Erythroblast (primary cell): ENCODE results near the gene KCNF1.

Source experiments
- DNase-seq, 2 experiments: peaks; one replicate each; lab custom pipeline; 2025; lab: John Stamatoyannopoulos, UW
- GATA1 ChIP-seq: IDR thresholded peaks from 2 replicates; pipeline ENCODE4 v1.6.1; 2011; ENCODE audit warnings: low read depth, mild to moderate bottlenecking, control low read depth, low read length, moderate library complexity
- POLR2A ChIP-seq: IDR thresholded peaks from 2 replicates; pipeline ENCODE4 v1.6.1; 2011; ENCODE audit warnings: mild to moderate bottlenecking, low read length

Gene KCNF1

DNA sequence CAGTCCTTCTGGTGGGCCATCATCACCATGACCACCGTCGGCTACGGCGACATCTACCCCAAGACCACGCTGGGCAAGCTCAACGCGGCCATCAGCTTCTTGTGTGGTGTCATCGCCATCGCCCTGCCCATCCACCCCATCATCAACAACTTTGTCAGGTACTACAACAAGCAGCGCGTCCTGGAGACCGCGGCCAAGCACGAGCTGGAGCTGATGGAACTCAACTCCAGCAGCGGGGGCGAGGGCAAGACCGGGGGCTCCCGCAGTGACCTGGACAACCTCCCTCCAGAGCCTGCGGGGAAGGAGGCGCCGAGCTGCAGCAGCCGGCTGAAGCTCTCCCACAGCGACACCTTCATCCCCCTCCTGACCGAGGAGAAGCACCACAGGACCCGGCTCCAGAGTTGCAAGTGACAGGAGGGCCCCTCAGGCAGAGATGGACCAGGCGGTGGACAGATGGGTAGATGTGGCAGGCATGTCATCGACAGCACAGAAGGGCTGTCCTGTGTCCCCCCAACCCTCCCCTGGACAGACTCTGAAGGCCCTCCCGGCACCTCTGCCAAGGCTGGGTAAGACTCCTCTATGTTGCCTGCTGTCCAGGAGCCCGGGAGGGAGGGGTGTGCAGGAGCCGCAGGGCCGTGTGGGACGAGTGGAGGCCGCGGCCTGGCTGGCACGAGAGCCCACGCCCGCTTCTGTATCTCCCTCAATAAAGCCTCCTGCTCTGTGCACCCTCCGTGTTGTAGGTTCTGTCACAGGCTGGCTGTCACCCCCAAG is 2.0 kb downstream of the KCNF1 start:
- DNase-seq, result no peak
- TF ChIP-seq GATA1, result no peak
- no peak for TF ChIP-seq POLR2A

DNA sequence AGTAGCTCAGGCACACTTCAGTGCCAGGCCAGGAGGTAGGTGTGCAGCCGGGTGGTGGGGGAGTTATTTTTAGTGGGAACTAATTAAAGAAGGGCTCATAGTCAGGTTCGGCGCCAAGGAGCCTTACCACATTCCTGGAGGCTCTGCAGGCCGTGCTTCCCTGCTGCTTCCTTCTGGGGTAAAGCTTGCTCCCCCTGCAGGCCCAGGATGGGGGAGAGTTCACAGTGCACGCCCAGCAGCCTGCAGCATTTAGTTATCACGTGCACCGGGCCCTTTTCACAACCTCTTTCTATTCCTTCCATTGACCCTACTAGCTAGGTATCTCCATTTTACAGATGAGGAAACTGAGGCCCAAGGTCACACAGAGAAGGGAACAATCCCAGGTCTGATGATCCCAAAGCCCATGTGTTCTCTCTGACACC is 2.5 kb downstream of the KCNF1 start:
- TF ChIP-seq POLR2A, result no peak
- TF ChIP-seq GATA1, result no peak
- no peak for DNase-seq

DNA sequence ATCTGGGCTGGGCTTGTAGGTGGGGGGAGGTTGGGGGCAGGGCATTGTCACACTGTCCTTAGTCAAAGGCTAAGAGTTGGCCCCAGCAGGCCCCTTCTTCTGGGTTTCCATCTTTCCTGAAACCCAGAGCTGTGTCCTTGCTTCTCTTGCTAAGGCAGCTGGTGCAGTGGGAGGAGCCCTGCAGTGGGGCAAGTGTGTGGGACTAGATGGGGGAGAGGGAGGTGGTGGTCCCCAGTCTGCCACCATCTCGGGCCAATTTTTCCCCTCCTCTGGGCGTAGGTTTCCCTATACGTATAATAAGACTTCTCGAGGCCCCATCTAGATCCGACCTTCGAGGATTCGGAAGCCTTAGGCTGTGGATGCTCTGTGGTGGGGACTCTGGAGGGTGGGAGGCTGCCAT is 3.5 kb downstream of the KCNF1 start:
- TF ChIP-seq GATA1, result no peak
- TF ChIP-seq POLR2A, result no peak
- DNase-seq, result no peak

DNA sequence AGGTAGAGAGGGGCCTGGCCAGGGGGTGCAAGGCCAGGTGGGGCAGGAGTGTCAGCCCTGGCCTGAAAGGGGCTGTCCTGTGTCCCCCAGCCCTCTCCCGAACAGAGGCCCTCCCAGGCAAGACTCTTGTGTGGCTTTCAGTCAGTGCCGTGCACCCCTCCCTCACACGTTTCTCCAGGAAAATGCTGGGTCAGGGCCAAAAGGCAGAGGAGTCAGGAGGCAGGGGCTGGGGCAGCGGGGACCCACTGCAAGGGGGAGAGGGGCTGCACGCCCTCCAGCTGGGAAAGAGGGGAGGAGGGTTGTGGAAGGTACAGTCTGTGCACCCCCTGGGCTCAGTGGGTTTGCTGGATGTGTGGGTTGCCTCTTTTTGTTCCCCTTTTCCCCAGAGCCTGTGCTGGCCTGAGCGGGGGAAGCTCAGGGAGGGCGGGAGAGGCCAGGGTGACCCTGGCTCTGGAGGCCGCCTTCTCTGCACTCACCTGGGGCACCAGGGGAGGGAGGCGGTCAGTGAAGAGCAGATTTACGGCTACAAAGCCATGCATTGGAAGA is 4.1 kb downstream of the KCNF1 start:
- DNase-seq, result no peak
- no peak for TF ChIP-seq GATA1
- no peak for TF ChIP-seq POLR2A

DNA sequence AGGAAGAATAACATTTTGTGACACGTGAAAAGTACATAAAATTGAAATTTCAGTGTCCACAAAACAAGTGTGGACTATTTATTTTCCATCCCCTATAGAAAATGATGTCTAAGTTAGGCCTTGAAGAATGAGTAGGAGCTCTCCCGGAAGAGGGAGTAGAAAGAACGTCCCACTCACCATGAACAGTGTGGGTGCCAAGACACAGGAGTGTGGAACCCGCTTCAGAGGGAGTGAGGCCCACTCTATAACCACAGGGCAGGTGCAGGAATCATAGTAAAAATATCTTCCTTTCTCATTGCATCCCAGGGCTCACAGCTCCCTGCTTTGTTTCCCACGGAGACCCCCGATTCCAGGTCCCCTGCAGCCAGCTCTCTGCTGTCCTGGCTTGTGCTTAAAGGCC is 5.2 kb downstream of the KCNF1 start:
- TF ChIP-seq POLR2A, result no peak
- TF ChIP-seq GATA1, result no peak

DNA sequence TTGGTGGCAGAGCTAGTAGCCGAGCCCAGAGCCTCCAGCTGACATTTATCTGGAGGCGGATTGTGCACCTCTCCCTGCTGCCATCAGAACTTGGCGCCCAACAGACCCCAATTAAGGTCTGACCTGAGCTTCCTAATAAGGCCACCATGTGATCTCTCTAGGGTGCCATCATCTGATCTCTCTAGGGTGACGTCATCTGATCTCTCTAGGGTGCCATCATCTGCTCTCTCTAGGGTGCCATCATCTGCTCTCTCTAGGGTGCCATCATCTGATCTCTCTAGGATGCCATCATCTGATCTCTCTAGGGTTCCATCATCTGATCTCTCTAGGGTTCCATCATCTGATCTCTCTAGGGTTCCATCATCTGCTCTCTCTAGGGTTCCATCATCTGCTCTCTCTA is 6.2 kb downstream of the KCNF1 start:
- TF ChIP-seq GATA1, result no peak
- TF ChIP-seq POLR2A, result no peak
- DNase-seq, result no peak

More for the DNA sequence above, 5.2 kb downstream of the KCNF1 start:
- no peak for DNase-seq

DNA sequence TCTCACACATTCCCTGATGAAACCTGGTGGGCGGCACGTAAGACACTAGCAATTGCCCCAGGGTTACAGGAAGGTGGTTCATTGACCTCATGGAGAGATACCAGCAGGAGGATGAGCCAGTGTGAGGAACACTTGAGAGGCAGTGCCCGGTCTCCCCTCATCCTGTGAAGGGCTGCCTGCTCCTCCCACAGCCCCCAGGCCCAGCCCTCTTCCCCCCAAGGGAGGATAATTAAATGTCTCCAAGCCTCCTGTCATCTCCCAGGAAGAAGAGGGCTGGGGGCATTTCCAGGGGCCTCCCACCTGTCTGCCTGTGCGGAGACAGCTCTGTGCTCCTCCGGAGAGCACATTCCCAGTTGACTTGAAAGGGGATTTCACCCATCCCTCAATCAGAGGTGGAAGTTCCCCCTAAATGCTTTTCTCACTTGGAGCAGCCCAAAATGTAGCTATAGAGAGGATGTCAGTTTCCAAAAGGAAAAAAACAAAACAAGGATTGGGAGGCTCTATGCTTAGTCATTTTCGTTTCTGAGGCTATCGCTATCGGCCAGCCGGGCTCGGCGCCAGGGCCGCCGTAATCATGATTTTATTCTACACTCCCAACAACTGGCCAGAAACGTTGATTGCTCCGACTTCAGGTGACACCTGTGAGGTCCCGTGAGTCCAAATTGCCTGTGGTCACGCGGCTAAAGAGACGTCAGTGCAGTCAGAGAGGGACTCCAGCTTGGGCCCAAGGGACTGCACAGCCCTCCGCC is 7.1 kb downstream of the KCNF1 start:
- no peak for TF ChIP-seq POLR2A
- TF ChIP-seq GATA1, result no peak
- DNase-seq, result no peak

DNA sequence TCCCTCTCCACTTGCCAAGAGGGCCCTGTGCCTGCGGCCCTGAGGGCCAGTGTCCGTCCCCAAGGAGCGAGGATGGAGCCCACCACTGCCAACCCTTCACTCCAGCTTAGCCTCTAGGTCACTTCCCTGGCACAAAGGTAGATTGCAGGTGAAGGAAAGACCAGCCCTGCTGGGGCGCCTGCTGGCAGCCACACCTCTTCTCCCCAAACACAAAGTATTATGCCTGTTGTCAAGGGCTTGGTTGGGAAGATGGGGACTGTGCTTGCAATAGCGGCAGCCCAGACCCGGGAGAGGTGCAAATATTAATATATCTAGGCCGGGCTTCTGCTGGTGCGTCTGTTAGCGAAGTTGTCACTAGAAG is 7.7 kb downstream of the KCNF1 start:
- no peak for TF ChIP-seq GATA1
- no peak for TF ChIP-seq POLR2A
- DNase-seq, result no peak

DNA sequence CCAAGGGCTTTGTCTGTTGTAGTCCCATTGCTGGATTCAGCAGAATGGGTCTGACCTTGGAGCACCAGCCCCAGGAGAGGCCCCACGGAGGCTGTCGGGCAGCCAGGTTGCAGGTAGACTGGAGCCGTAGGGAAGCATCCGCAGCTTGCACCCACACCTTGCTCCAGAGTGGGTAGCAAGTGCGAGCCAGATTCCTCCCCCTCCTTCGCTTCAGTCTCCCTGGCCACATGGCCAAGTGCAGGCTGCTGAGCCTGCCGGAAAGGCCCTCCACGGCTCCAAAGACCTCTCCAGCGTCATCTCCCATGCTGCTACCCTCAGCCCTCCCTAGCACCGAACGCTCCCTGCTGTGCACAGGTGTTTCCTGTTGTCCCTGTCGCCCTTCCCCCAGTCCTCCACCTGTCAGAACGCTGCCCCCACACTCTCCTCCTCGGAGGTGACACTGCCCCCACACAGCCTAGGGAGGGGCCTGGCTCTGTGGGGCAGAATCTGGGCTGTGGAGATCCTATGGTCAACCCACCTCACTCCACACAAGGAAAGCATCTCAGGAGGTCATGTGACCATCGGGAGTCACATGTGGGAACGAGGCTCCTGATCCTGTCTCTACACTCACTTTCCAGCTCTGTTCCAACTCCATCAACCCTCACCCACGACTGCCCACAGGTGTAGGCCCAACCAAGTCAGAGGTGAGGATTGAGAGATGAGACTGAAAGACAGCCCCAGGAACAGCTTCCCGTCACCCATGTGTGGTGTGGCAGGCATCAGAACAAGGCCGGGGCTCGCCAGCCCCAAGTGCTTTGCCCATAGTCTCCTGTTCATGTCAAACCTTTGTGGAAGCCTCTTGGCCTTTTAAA is 8.3 kb downstream of the KCNF1 start:
- DNase-seq, result no peak
- TF ChIP-seq POLR2A, result no peak
- no peak for TF ChIP-seq GATA1

DNA sequence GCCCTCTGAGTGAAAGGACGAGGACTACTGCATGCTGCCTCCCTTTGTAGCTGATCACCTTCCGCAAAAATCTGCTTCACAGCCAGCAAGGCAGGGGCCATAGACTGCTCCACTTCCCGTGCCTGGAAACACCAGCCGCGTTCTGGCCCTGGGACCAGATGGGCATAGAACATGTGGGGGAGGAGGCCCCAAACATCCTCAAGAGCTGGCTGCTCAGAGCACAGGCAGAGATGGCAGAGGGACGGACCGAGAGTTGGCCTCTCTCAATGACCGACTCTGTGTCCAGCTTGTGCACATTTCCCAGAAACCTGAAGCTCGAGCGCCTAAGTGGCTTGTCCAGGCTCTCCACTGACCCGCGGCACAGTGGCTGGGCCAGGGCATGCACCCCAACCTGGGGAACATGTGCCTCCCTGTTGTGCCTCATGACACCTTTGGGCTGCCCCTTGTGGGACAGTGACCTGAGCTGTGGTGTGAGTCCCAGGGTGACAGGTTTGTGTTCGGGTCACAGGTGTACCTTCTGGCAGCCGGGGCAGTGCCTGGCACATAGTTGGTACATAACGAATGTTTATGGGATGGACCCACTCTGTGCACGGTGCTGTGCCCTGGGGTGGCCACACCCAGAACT is 9.1 kb downstream of the KCNF1 start:
- TF ChIP-seq POLR2A (no peak), GATA1 (no peak)

DNA sequence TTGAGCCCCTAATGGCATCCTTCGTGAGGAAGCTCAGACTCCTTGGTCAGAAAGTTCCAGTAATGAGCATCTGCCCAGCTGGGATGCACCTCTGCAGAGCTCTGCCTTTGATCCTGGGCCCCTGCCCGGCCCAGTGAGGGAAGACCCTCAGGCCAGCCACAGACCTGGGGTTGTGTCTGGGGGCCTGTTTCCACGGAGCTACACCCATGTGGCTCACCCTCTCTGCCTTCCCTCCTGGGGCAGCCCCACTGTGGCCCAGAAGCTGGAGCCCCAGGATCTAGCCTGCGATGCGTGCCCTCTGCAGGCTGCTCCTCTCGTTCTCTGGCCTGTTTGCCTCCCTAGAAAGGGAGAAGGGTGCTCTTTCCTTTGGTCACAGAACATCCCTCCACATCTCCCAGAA is 9.8 kb downstream of the KCNF1 start:
- no peak for DNase-seq
- no peak for TF ChIP-seq GATA1
- no peak for TF ChIP-seq POLR2A

More for the DNA sequence above, 9.1 kb downstream of the KCNF1 start:
- no peak for DNase-seq

DNA sequence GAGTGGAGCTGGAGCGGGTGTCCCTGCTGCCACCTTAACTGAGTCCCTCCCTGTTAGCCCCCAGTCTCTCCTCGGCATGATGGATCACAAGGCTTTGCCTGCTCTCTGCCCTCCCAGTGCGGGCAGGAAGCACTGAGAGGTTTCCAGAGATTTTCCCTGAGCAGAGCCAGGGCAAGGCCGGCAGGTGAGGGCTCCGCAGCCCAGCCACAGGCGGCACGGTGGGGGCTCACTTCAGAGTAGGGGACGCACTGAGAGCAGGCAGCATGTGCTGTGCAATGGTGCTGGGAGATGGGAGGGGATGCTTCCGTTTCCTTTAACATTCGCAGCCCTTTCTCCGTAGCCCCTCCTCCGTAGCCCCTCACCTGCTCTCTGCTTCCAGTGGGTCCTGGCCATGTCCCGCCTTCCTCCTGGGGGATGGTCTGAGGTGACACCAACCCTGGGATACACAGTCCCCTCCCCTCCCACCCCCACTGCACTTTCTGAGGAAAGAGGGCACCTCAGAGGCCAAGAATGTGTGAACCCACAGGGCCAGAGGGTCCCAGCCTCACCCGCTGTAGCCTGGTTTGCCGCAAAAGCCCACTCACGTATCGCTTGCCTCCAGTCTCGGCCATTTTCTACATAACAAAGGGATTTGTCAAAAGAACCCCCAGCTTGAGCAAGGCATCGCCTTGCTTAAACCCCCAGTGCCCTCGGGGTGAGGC is 10.7 kb downstream of the KCNF1 start:
- no peak for DNase-seq
- TF ChIP-seq POLR2A (no peak), GATA1 (no peak)
